ENCODE data around the gene DYNC2LI1.

DYNC2LI1 gene

DNA sequence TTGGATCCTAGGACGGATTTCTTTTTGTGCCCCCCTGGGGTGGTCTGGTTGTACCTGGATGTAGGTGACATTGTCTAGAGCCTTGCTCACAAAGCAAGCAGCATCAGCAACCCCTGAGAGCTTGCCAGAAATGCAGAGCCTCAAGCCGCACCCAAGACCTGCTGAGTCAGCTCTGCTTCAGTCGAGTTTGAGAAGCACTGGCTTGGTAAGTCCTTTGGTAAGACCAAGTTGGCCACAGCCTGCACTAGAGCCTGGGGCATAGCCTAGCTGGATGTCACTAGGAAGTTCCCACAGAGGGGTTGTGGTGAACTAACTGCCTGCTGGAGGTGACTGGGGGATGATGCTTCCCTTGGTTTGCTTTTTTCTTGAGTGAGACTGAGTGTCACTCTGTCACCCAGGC, 58.6 kb downstream of the DYNC2LI1 start:
- DNase-seq (ENCODE audit: low read depth), result no peak
- TF ChIP-seq, protein P1, sequence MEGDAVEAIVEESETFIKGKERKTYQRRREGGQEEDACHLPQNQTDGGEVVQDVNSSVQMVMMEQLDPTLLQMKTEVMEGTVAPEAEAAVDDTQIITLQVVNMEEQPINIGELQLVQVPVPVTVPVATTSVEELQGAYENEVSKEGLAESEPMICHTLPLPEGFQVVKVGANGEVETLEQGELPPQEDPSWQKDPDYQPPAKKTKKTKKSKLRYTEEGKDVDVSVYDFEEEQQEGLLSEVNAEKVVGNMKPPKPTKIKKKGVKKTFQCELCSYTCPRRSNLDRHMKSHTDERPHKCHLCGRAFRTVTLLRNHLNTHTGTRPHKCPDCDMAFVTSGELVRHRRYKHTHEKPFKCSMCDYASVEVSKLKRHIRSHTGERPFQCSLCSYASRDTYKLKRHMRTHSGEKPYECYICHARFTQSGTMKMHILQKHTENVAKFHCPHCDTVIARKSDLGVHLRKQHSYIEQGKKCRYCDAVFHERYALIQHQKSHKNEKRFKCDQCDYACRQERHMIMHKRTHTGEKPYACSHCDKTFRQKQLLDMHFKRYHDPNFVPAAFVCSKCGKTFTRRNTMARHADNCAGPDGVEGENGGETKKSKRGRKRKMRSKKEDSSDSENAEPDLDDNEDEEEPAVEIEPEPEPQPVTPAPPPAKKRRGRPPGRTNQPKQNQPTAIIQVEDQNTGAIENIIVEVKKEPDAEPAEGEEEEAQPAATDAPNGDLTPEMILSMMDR (IDR thresholded peaks at IDR 0.05; ENCODE audit: control insufficient read depth, extremely low read depth, insufficient read depth), result no peak
- H3K4me3 ChIP-seq (ENCODE audit: low read depth, low read length), result no peak overlapping the region

DNA sequence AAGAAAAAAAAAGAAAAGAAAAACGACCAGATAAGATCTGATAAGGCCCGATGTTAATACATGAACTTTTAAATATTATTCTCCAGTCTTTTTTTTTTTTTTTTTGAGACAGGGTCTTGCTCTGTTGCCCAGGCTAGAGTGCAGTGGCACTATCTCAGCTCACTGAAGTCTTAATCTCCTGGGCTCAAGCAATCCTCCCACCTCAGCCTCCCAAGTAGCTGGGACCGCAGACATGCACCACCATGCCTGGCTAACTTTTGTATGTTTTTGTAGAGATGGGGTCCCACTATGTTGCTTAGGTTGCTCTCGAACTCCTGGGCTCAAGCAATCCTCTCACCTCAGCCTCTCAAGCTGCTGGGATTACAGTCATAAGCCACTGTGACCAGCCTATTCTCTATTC, 63.2 kb downstream of the DYNC2LI1 start:
- no peak overlapping the region for H3K4me3 ChIP-seq (ENCODE audit: low read depth, low read length)
- no peak for DNase-seq (ENCODE audit: low read depth)
- TF ChIP-seq, protein P1 (IDR thresholded peaks at IDR 0.05; ENCODE audit: control insufficient read depth, extremely low read depth, insufficient read depth), result no peak

DNA sequence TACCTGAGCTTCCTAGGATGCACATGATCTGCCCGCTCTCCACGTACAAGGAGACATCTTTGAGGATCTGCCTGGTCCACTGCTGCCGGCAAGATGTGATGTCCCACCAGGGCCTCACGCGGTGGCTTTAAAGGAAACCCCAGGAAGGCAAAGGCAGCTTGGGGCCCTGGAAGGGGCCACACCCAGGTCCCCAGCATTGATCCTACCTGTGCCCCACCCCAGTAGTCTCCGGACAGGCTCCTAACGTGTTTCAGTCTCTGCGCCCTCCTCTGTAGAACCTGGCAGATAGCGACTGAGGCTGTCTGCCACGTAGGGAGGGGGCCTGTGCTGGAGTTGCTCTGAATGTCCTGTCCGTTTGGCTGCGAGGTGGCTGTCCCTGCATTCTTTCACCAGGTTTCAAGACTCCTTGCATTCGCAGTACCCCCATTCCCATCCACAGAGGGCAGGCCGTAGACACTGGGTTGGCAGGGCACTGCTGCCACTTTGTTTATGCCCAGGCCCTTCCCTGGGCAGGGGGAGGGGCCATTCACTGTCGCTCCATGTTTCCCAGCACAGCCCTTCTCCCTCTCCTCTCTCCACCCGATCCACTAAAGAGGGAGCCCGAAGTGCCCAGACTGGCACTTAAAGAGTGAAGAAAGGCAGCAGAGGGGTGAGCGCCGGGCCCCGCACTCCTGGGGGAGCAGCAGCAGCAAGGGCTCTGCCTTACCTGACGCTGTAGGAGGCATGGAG, 64.2 kb downstream of the DYNC2LI1 start:
- TF ChIP-seq, protein P1 (IDR thresholded peaks at IDR 0.05; ENCODE audit: control insufficient read depth, extremely low read depth, insufficient read depth), result no peak
- no peak overlapping the region for H3K4me3 ChIP-seq (ENCODE audit: low read depth, low read length)
- no peak for DNase-seq (ENCODE audit: low read depth)

DNA sequence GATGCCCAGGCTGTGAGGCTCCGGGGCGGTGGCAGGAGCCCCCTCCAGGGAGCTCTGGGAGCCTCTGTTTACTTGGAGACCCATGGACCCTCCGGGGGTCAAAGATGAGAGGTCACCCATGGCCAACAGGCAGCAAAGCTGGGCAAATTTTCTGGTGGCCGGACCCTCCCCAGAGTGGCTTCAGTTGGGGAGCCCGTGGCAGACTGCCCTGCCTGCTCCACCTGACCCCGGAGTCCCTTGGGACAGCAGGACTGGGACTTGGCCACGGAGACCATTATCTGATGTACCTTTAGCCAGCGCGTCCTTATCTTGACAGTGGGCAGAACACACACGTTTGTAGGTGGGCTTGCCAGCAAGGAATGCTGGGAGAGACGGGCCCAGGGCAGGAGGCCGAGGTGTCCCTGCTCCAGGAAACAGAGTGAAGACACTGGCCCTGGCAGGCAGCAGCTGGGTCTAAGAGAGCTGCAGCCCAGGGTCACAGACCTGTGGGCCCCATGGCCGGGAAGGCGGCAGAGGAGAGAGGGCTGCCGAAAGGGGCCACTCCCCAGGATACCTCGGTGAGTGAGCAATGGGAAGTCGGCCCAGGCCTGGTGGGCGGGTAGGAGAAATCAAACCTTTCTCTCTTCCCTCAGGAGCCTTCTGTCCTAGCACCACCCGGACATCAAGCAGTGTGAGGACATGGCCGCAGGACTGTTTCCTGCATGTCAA, 64.9 kb downstream of the DYNC2LI1 start, which contains the start of the genes ABCG5 and ABCG8:
TSS of gene ABCG5 (minus strand) at position 280 of the 708 bp plus-strand sequence. CDS start at position 120, 160 bp downstream.
TSS of gene ABCG8 (plus strand) at position 412 of the 708 bp plus-strand sequence. CDS start at position 495, 83 bp downstream.
- no peak for DNase-seq (ENCODE audit: low read depth)
- TF ChIP-seq, protein P1 (IDR thresholded peaks at IDR 0.05; ENCODE audit: control insufficient read depth, extremely low read depth, insufficient read depth), result no peak
- no peak within 1 kb of the TSS for H3K4me3 ChIP-seq (ENCODE audit: low read depth, low read length)

DNA sequence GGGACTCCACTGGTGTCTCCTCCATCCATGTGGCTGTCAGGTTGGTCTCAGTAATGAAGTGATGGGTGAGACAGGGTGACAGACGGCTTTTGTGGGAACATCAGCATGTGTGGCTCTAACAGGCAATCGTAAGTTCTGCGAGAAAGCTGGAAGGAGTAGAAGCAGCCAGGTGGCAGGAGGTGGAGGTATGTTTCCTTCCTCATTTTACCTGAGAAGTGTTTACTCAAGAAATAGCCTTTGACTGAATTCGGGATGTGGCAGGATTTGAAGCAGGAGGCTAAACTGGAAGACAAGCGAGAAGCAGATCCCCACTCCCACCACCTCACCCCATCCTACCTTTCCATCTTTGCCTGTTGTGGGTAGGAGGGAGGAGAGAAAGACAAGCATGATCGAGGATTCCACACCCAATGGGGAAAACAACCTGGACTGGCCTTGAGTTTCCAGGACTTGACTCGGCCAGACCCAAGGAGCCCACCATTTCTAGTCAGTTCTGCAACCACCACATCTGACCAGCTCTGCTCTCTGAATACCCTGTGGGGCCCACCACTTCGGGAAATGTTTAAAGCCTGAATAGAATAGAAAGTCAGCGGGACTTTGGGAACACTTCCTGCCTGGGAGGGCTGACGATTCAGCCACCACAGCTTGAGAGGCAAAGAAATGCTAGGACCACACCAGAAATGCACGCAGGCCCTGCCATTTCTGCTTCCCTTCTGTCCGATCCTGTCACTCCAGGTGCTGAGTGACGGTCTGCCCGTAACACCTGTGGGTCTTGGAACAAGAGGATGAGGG, 66.1 kb downstream of the DYNC2LI1 start:
- TF ChIP-seq, protein P1 (IDR thresholded peaks at IDR 0.05; ENCODE audit: control insufficient read depth, extremely low read depth, insufficient read depth), result no peak
- DNase-seq (ENCODE audit: low read depth), result no peak
- H3K4me3 ChIP-seq (ENCODE audit: low read depth, low read length), result no peak overlapping the region

DNA sequence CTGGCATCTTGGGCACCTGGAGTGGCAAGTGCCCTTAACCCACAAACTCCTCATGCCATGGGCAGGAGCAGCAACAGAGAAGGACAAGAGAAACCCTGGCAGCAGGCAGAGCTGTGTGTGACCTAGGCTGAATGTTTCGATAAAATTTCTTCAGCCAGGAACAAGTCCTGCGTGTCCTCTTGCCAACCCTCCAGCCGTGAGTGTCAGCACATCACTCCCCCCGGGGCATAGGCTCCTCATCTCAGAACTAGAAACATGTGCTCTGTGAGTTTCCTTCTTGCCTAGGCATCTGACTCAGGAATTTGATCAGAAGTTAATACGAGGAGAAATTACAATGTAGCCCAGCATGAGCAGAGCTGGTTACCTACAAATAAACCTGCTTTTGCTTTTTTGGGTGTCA, 67.1 kb downstream of the DYNC2LI1 start:
- TF ChIP-seq, protein P1 (IDR thresholded peaks at IDR 0.05; ENCODE audit: control insufficient read depth, extremely low read depth, insufficient read depth), result no peak
- no peak for DNase-seq (ENCODE audit: low read depth)
- H3K4me3 ChIP-seq (ENCODE audit: low read depth, low read length), result no peak overlapping the region

All from LNCaP clone FGC (cell line).